Stomach (tissue), 4 donors: Measurements from ENCODE around the gene YAF2.

Source experiments
- CTCF ChIP-seq, 7 experiments: fragments of 450-650 bp in 4 of 7; fragments of 200-600 bp in 3 of 7; sonication (generic) in 3 of 7; IDR thresholded peaks; one replicate each; pipeline ENCODE4 v1.5.1; 2016 to 2019; ENCODE audit warnings: antibody characterized with exemption in 7 of 7, control low read depth in 2 of 7, mild to moderate bottlenecking in 1 of 7
- EP300 ChIP-seq: sonication (generic); formaldehyde crosslinking; IDR thresholded peaks from one replicate; pipeline ENCODE4 v1.6.1; 2017; ENCODE audit warnings: antibody characterized with exemption
- POLR2A ChIP-seq, 4 donors: fragments of 450-650 bp; IDR thresholded peaks; one replicate each; pipeline ENCODE4 v1.6.1; 2016; ENCODE audit warnings: antibody characterized with exemption in 4 of 4, control low read depth in 2 of 4, mild to moderate bottlenecking in 1 of 4, moderate library complexity in 1 of 4
- POLR2AphosphoS5 ChIP-seq, 3 donors: sonication (generic); formaldehyde crosslinking; IDR thresholded peaks; one replicate each; pipeline ENCODE4 v1.6.1; 2016; ENCODE audit warnings: antibody characterized with exemption in 3 of 3

GRCh38 chr12:42284157-42284556 is 46.1 kb upstream of the YAF2 start:
- TF ChIP-seq CTCF (IDR thresholded peaks at IDR 0.05) (no peak), EP300 (no peak), POLR2AphosphoS5 (IDR thresholded peaks at IDR 0.05) (no peak), POLR2A (IDR thresholded peaks at IDR 0.05) (no peak)
